Stimulated activated CD4-positive, alpha-beta T cell treated with anti-CD3 and anti-CD28 coated beads, Interleukin-2, amount 100 ng/mL, for 24 hours (primary cell): ENCODE data around the gene CTR9.

ENCODE experiments used
- DNase-seq, 2 donors: peaks; one replicate each; pipeline ENCODE4 v3.0.0-alpha.2; 2020

Gene CTR9

DNA sequence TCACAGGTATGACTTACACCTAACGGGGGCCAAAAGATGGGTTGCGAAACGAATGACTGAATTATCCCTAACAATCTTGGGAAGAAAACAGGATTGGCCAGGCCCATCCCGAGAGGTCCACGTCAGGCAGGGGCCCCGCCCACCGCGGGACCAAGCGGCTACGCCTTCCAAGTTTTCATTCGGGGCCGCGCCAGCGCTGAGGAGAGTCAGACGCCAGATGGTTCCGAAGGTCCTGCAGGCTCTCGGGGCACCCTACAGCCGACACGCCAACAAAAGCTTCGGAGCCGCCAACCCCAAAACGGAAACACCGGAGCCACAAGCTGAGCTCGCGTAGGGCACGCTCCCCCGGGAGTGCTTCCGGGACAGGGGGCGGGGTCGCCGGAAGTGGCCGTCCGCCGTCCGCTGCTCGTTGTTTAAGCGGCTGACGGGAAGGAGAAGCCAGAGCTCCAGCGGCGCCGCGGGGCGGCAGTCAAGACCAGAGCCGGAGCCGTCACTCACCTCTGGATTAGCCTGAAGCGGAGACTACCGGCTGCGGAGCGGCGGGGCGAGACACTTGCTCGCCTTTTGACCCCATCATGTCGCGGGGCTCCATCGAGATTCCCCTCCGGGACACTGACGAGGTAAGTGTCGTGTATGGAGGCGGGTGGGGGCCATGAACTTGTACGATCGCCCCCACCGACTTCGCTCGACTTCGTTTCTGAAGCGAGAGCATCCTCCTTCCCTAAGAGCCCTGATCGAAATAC, at the start of gene CTR9:
TSS of gene CTR9 (plus strand) at position 409 of the 743 bp plus-strand sequence. CDS start at position 576, 167 bp downstream.
- peak; percentile 93 to 94 for DNase-seq

GRCh38 chr11:10701982-10702381, 49.1 kb upstream of the CTR9 start:
- DNase-seq, result no peak

DNA sequence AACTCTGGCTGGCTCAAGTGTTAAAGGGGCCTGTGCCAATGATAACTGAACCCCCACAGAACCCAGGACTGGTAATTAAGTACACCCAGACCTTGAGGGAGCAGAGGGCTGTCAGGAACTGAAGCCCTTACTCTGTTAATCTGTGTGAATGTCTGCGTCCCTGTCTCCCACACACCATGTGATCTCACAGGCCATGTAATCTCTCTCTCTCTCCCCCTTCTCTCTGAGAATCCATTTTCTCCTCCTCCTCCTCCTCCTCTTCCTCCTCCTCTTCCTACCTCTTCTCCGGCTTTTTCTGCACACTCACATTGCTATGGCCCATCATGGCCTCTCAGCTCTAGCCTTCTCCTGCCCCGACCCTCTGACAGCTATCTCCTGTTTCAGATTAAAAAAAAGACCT, 42.9 kb upstream of the CTR9 start:
- DNase-seq, result no peak

GRCh38 chr11:10709299-10710086, 41.6 kb upstream of the CTR9 start:
- DNase-seq, result no peak

GRCh38 chr11:10715571-10715970, 35.5 kb upstream of the CTR9 start:
- DNase-seq, result no peak

DNA sequence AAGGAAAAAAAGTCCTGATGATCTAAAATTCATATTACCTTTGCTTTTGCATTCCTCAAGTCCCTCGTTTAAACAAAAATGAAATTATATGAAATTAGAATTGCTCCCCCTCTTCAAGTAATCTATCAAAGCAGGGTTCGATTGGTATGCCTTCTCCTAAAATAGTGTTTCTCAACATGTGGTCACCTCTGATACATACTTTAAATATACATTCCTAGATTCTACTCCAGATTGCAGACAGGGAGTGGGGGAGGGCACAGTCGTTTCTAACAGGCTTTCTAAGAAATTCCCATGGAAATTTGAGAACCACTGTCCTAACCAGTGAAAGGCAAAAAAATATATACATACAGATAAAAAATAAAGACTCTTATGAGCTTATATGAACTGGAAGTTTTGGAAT, 34.9 kb upstream of the CTR9 start:
- DNase-seq, result no peak

GRCh38 chr11:10716543-10717259, 34.3 kb upstream of the CTR9 start:
- no peak for DNase-seq

DNA sequence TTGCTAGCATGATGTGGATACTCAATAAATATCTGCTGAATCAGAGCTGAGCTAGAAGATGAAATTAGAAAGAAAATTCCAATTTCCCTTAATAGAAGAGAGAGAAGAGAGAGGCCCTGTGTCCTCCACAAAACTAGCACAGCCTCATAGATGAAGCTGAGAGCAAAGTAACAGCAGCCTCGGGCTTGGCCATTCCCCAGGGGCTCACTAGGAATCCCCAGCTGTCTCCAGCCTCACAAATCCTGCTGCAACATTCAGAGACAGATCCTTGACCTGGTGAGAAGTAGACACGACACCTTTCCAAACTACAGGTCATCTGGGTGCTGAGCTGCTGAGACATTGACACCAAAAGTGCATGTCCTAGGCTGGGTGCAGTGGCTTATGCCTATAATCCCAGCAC, 31.4 kb upstream of the CTR9 start:
- no peak for DNase-seq

DNA sequence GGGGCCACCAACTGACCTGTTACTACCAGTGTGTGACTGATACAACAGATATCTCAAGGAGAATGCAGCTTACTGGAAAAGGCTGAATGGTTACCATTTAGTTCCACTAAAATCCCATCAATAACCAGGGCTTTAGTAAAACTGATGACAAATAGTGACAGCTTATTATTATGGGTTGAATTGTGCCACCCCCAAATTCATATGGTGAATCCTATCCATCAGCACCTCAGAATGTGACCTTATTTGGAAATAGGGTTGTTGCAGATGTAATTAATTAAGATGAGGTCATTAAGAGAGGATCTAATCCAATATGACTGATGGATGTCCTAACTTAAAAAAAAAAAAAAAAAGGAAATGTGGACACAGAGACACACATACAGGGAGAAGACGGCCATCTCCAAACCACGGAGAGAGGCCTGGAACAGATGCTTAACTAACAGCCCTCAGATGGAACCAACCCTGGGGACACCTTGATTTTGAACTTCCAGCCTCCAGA, 30.1 kb upstream of the CTR9 start:
- no peak for DNase-seq

DNA sequence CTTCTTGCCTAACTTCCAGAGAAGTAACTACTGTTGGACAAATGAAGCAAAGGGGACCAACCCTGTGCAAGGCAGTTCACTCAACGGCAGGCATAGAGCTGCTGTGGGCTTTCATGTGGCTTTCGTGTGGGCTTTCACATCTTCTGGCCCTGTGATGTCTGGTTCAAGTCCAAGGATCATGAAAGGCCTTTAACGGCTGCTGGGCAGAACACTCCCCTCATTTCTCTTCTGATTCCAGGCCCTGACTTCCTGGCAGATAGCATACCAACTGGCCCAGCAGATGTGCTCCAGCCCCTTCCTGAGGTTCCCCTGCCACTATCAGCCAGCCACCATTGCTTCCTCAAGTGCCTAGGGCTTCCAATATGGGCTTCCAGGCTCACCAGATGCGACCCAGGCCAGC, 28.7 kb upstream of the CTR9 start:
- no peak for DNase-seq

DNA sequence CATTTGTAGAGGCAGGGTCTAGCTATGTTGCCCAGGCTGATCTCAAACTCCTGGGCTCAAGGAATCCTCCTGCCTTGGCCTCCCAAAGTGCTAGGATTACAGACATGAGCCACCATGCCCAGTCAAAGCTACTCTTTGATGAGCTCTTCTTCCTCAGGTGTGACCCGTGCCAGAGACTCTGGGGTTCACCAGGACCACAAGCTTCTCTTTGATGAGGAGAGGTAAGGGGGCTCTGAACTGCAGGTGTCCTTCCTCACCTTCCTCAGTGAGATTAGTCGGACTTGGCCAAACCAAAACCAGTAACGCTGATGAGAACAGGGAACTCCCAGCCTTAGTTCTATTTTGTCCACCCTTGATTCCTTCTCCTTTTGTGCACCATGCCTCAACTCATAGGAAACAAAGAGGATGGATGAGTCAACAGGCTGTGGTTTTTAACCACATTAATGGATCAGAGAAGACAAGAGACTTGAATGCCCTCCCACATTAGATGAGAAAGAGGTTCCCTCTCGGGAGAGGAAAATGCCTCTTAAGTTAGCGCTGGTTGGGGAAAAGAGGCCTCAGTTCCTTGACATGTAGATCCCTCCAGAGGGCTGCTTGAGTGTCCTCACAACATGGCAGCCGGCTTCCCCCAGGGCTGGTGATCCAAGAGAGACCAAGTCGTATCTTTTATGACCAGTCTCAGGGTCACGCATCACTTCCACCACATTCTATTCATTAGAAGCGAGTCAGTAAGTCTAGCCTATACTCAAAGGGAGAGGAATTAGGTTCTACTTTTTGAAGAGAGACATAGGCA, 25.7 kb upstream of the CTR9 start:
- peak; percentile 24 to 28 for DNase-seq

DNA sequence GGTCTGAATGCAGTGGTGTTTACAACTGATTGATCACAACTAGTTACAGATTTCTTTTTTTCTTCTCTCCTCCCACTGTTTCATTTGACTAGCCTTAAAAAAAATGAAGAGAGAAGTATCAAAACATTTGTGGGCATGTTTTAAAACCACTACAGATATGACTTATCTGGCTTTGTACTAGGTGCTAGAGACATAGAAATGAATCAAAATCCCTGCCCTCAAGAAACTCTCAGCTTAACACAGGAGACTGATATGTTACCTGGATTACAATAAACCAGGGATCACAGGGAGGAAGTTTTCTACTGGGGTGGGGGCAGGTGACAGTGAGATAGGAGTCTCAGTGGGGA, 25.2 kb upstream of the CTR9 start:
- no peak for DNase-seq

DNA sequence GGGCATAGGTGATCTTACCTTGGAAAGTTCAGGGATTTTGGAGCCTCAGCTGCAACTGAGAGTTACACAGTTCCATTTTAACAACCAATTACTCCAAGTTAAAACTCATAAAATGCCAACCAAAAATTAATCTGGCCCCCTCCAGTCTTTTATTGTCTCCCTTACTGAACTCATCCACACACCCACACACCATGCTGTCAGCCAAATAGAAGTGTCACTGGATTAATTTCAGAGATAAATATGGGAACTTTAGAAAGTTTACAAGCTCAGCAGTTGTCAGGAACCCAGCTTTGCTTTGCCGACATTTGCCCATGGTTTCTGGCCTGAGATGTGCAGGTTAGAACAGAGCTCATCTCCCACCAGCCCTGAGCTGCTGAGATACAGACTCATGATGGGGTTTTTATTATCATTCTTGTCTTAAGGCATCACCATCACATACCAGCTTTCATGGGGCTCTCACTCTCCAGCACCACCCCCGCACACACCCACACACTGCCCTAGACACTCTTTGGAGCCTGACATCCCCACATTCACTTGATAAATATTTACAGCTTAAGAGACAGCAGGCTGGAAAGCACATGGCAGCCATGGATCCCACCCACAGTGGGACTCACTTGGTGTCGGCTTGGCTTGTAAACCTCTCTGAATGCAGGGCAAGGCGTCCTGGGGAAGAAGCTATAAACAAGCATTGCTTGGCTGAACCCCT, 23.7 kb upstream of the CTR9 start:
- DNase-seq, result no peak

- no peak for DNase-seq
Measured at GRCh38 chr11:10728154-10728553, 22.9 kb upstream of the CTR9 start.

GRCh38 chr11:10728789-10729472, 22.1 kb upstream of the CTR9 start:
- DNase-seq, result no peak

GRCh38 chr11:10730151-10730550, 20.9 kb upstream of the CTR9 start:
- DNase-seq, result no peak

- DNase-seq, result no peak
Measured at GRCh38 chr11:10731064-10731680, 19.9 kb upstream of the CTR9 start.

DNA sequence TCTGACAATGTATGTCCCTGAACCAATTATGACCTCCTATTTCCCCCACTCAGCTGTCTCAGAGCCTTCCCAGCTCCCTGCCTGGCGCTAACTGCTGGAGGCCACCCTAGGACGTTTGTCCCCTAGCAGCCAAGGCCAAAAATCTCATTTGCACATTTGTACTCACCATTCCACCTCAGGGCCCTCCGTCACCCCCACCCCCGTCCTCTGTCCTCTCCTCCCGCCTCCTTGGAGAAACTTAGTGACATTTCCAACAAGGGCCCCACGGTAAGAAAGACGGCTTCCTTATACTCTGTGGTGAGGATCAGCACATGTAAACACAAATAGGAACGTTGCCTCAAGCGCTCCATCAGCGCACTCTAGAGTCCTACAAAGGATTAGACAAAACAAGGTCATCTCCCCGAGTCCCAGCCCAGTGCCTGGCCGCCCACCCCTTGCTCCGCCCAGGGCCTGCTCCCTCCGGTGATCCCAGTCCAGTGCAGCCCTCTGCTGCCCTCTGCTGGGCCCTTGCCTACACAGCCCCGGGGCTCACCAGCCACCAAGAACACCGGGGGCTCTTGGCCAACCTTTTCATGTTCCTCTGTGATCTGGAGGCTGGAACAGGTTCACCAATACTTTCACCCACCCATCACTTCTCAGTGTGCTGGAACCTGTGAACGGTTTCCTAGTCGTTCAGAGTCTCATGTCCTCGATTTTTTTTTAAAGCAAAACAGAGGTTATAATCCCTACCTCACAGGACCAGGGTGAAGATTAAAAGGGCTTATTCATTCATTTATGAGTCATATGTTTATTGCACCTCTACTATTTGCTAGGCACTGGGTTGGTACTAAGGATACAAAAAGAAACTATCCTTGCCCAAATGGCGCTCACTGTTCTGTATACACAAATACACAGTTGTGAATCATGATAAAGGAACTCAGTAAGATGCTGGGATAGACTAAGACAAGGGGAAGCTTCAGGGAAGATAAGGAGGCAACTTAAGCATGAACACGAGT, 15.3 kb upstream of the CTR9 start:
- DNase-seq, result peak; percentile 93

DNA sequence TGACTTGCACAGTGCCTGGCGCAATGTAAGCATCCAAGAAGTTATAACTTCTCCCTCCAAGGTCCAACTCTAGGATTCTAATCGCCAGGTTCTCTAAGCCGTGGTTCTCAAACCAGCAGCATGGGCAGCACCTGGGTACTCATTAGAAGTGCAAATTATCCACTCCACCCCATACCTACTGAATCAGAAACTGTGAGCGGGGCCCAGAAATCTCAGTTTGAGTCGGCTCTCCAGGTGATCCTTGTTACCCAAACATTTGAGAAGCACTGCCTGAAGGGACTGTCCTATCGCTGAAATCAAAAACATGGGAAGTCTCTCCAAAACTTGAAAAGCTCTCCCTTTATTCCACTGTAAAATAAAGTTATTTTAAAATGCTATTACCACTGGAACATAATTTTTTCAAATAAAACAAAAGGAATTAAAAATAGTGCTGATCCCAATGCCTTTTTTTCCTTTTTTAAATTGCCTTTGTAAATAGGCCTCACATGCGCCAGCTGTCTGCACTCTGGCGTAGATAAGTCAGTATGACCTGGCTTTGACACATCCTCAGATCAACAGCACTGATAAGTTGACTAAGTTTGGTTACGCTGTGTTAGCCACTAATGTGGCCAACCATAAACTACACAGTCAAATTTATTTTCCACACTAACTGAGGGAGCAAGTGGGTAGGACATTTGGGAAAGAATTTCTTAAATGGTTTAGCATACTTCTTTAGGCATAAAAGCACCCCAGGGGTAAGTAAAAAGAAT, 8.4 kb upstream of the CTR9 start:
- no peak for DNase-seq
